ENCODE measurements around the gene CCDC60.

Gene CCDC60

GRCh38 chr12:119334430-119335170 is at the start of gene CCDC60:
CCDC60 (plus strand) TSS chr12:119334729; CDS start chr12:119335177, 448 bp downstream.
- no peak for DNase-seq

GRCh38 chr12:119288576-119288975 is 46.0 kb upstream of the CCDC60 start:
- DNase-seq = no peak

GRCh38 chr12:119292893-119293630 is 41.5 kb upstream of the CCDC60 start:
- no peak for DNase-seq

GRCh38 chr12:119294211-119294610 is 40.3 kb upstream of the CCDC60 start:
- no peak for DNase-seq

GRCh38 chr12:119296535-119296934 is 38.0 kb upstream of the CCDC60 start:
- no peak for DNase-seq

- no peak for DNase-seq
Measured at GRCh38 chr12:119299130-119299529, 35.4 kb upstream of the CCDC60 start.

- DNase-seq = no peak
Measured at GRCh38 chr12:119301379-119301778, 33.1 kb upstream of the CCDC60 start.

GRCh38 chr12:119302451-119303080 is 32.0 kb upstream of the CCDC60 start:
- no peak for DNase-seq

- DNase-seq = no peak
Measured at GRCh38 chr12:119306593-119306992, 27.9 kb upstream of the CCDC60 start.

- no peak for DNase-seq
Measured at GRCh38 chr12:119307747-119308146, 26.8 kb upstream of the CCDC60 start.

GRCh38 chr12:119308708-119309456 is 25.6 kb upstream of the CCDC60 start:
- no peak for DNase-seq

GRCh38 chr12:119311878-119312277 is 22.7 kb upstream of the CCDC60 start:
- DNase-seq = no peak

GRCh38 chr12:119312904-119313303 is 21.6 kb upstream of the CCDC60 start:
- no peak for DNase-seq

- DNase-seq = no peak
Measured at GRCh38 chr12:119314290-119314689, 20.2 kb upstream of the CCDC60 start.

GRCh38 chr12:119319638-119320037 is 14.9 kb upstream of the CCDC60 start:
- no peak for DNase-seq

- DNase-seq = no peak
Measured at GRCh38 chr12:119320678-119321077, 13.9 kb upstream of the CCDC60 start.

- DNase-seq = no peak
Measured at GRCh38 chr12:119322301-119322723, 12.2 kb upstream of the CCDC60 start.

GRCh38 chr12:119325813-119326212 is 8.7 kb upstream of the CCDC60 start:
- DNase-seq = no peak

- no peak for DNase-seq
Measured at GRCh38 chr12:119326341-119326740, 8.2 kb upstream of the CCDC60 start.

- no peak for DNase-seq
Measured at GRCh38 chr12:119327471-119327870, 7.1 kb upstream of the CCDC60 start.

GRCh38 chr12:119328111-119328510 is 6.4 kb upstream of the CCDC60 start:
- no peak for DNase-seq

GRCh38 chr12:119338593-119339363 is 4.2 kb downstream of the CCDC60 start:
- no peak for DNase-seq

All from CD4-positive, alpha-beta T cell treated with Interleukin-10 for 1 hour (primary cell).